ENCODE measurements around the gene SPOCK1. TPM values are rescaled to one million over a fixed set of nuclear protein-coding genes. Genes with fewer than 3 reads are reported as not detected.

Gene SPOCK1
- total RNA-seq, 1 donor from 2014 or later: 0.20 TPM

- DNase-seq (ENCODE audit: low read depth in 2 of 2): no peak
Measured at GRCh38 chr5:137158691-137159090, 340.4 kb downstream of the SPOCK1 start.

GRCh38 chr5:137156180-137156579 lies 342.9 kb downstream of the SPOCK1 start:
- no peak for DNase-seq (ENCODE audit: low read depth in 2 of 2)

GRCh38 chr5:137155261-137156000 lies 343.7 kb downstream of the SPOCK1 start:
- DNase-seq (ENCODE audit: low read depth in 2 of 2): no peak

GRCh38 chr5:137152616-137153015 lies 346.5 kb downstream of the SPOCK1 start:
- DNase-seq (ENCODE audit: low read depth in 2 of 2): no peak

GRCh38 chr5:137148655-137149054 lies 350.5 kb downstream of the SPOCK1 start:
- no peak for DNase-seq (ENCODE audit: low read depth in 2 of 2)

GRCh38 chr5:137148159-137148558 lies 351.0 kb downstream of the SPOCK1 start:
- no peak for DNase-seq (ENCODE audit: low read depth in 2 of 2)

GRCh38 chr5:137147346-137147745 lies 351.8 kb downstream of the SPOCK1 start:
- no peak for DNase-seq (ENCODE audit: low read depth in 2 of 2)

GRCh38 chr5:137146402-137146890 lies 352.7 kb downstream of the SPOCK1 start:
- peak in 1 of 2 donors; percentile 50 for DNase-seq (ENCODE audit: low read depth in 2 of 2)

- no peak for DNase-seq (ENCODE audit: low read depth in 2 of 2)
Measured at GRCh38 chr5:137145721-137146120, 353.4 kb downstream of the SPOCK1 start.

- no peak for DNase-seq (ENCODE audit: low read depth in 2 of 2)
Measured at GRCh38 chr5:137144656-137145055, 354.5 kb downstream of the SPOCK1 start.

- DNase-seq (ENCODE audit: low read depth in 2 of 2): no peak
Measured at GRCh38 chr5:137142764-137143605, 356.1 kb downstream of the SPOCK1 start.

GRCh38 chr5:137142346-137142745 lies 356.8 kb downstream of the SPOCK1 start:
- no peak for DNase-seq (ENCODE audit: low read depth in 2 of 2)

GRCh38 chr5:137141779-137142178 lies 357.3 kb downstream of the SPOCK1 start:
- DNase-seq (ENCODE audit: low read depth in 2 of 2): no peak

GRCh38 chr5:137136991-137137632 lies 362.0 kb downstream of the SPOCK1 start:
- DNase-seq (ENCODE audit: low read depth in 2 of 2): no peak

GRCh38 chr5:137134920-137135532 lies 364.1 kb downstream of the SPOCK1 start:
- no peak for DNase-seq (ENCODE audit: low read depth in 2 of 2)

GRCh38 chr5:137129886-137130680 lies 369.0 kb downstream of the SPOCK1 start:
- no peak for DNase-seq (ENCODE audit: low read depth in 2 of 2)

GRCh38 chr5:137128012-137128411 lies 371.1 kb downstream of the SPOCK1 start:
- DNase-seq (ENCODE audit: low read depth in 2 of 2): no peak

GRCh38 chr5:137126829-137127228 lies 372.3 kb downstream of the SPOCK1 start:
- no peak for DNase-seq (ENCODE audit: low read depth in 2 of 2)

GRCh38 chr5:137122558-137122957 lies 376.6 kb downstream of the SPOCK1 start:
- no peak for DNase-seq (ENCODE audit: low read depth in 2 of 2)

GRCh38 chr5:137122075-137122474 lies 377.1 kb downstream of the SPOCK1 start:
- no peak for DNase-seq (ENCODE audit: low read depth in 2 of 2)

GRCh38 chr5:137119321-137119720 lies 379.8 kb downstream of the SPOCK1 start:
- peak in 1 of 2 donors; percentile 37 for DNase-seq (ENCODE audit: low read depth in 2 of 2)

Measured in lung microvascular endothelial cell (primary cell).